ENCODE measurements around the gene DNAI2.

DNA sequence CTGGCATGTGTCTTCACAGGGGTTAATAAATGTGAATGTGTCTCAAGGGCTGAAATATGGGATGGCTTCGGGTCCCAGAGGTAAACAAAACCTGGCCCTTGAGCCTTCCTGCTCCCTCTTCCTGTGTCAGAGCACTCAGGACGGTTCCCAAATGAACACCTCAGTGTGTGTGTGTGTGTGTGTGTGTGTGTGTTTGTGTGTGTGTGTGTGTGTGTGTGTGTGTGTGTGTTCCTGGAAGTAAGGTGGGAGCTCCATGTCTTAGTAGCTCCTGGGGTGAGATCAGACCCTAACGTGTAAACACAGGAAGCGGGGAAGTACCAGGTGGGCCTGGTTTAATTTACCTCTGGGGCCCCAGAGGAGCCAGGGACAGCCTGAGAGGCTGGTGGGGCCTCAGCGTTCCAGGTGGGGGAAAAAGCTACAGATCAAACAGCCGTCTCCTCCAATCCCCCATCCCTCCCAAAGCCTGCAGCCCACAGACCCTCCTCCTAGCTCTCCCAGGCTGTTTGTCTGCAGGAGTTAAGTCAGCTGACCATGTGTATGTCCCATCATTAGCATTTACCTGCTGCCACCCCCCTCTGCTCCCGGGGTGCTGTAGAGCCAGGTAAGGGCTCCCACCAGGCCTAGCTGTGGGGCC is 58.1 kb downstream of the DNAI2 start:
- TF ChIP-seq, protein P1, sequence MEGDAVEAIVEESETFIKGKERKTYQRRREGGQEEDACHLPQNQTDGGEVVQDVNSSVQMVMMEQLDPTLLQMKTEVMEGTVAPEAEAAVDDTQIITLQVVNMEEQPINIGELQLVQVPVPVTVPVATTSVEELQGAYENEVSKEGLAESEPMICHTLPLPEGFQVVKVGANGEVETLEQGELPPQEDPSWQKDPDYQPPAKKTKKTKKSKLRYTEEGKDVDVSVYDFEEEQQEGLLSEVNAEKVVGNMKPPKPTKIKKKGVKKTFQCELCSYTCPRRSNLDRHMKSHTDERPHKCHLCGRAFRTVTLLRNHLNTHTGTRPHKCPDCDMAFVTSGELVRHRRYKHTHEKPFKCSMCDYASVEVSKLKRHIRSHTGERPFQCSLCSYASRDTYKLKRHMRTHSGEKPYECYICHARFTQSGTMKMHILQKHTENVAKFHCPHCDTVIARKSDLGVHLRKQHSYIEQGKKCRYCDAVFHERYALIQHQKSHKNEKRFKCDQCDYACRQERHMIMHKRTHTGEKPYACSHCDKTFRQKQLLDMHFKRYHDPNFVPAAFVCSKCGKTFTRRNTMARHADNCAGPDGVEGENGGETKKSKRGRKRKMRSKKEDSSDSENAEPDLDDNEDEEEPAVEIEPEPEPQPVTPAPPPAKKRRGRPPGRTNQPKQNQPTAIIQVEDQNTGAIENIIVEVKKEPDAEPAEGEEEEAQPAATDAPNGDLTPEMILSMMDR (IDR thresholded peaks at IDR 0.05; ENCODE audit: poor library complexity, severe bottlenecking) = no peak
- TF ChIP-seq POLR2AphosphoS5 (IDR thresholded peaks at IDR 0.05) (no peak), RAD21 (conservative IDR thresholded peaks at IDR 0.05) (no peak), EZH2 (IDR thresholded peaks at IDR 0.05; ENCODE audit: borderline replicate concordance, insufficient read depth, low read length, poor library complexity, severe bottlenecking) (no peak), MXI1 (conservative IDR thresholded peaks at IDR 0.05; ENCODE audit: poor library complexity, severe bottlenecking) (no peak), EP300 (conservative IDR thresholded peaks at IDR 0.05; ENCODE audit: poor library complexity, severe bottlenecking) (no peak), TAF1 (IDR thresholded peaks at IDR 0.05; ENCODE audit: low read depth) (no peak)
- TF ChIP-seq, protein P2, sequence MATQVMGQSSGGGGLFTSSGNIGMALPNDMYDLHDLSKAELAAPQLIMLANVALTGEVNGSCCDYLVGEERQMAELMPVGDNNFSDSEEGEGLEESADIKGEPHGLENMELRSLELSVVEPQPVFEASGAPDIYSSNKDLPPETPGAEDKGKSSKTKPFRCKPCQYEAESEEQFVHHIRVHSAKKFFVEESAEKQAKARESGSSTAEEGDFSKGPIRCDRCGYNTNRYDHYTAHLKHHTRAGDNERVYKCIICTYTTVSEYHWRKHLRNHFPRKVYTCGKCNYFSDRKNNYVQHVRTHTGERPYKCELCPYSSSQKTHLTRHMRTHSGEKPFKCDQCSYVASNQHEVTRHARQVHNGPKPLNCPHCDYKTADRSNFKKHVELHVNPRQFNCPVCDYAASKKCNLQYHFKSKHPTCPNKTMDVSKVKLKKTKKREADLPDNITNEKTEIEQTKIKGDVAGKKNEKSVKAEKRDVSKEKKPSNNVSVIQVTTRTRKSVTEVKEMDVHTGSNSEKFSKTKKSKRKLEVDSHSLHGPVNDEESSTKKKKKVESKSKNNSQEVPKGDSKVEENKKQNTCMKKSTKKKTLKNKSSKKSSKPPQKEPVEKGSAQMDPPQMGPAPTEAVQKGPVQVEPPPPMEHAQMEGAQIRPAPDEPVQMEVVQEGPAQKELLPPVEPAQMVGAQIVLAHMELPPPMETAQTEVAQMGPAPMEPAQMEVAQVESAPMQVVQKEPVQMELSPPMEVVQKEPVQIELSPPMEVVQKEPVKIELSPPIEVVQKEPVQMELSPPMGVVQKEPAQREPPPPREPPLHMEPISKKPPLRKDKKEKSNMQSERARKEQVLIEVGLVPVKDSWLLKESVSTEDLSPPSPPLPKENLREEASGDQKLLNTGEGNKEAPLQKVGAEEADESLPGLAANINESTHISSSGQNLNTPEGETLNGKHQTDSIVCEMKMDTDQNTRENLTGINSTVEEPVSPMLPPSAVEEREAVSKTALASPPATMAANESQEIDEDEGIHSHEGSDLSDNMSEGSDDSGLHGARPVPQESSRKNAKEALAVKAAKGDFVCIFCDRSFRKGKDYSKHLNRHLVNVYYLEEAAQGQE (IDR thresholded peaks at IDR 0.05; ENCODE audit: borderline replicate concordance) = no peak

Data from neural cell (in vitro differentiated cells).